Measurements from ENCODE around the gene SAMD5. TPM values are rescaled to one million over a fixed set of nuclear protein-coding genes. Genes with fewer than 3 reads are reported as not detected.

The SAMD5 gene
- total RNA-seq, 1 experiment from 2014 or later = 4.0 TPM

DNA sequence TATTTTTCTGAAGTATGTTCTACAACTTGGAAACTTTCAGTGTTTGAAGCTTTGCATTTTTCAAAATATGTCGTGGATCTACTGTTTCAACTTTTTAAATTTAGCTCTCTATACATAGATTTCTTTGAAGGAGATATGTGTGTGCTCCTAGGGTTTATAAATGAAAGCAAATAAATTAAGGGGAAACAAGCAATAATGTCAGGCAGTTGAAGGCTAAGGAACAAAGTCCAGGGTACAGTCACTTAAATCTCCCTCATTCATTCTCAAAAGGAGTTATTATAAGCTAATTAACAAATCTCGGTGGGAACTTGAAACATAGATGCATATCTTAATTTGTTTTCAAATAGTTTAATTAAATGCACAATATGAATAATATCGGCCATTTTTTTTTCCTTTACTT, 79.4 kb downstream of the SAMD5 start:
- Histone ChIP-seq H3K9ac (ENCODE audit: low read length) (no peak overlapping the region), H3K79me2 (ENCODE audit: insufficient read depth, low read length) (no peaks in the 10 kb centered on the region), H3K27me3 (ENCODE audit: insufficient read depth, low read length) (no peaks in the 10 kb centered on the region), H3K4me2 (ENCODE audit: low read length) (no peak overlapping the region), H3K9me2 (ENCODE audit: insufficient read depth) (no peaks in the 10 kb centered on the region), H2AFZ (ENCODE audit: low read depth, low read length, poor library complexity, severe bottlenecking) (no peak overlapping the region), H4K20me1 (ENCODE audit: insufficient read depth) (no peaks in the 10 kb centered on the region), H3K36me3 (ENCODE audit: control insufficient read depth in 1 of 2, insufficient read depth in 2 of 2, low read length in 2 of 2) (no peaks in the 10 kb centered on the region), H3K27ac (ENCODE audit: low read depth, low read length) (no peak overlapping the region), H3K9me3 (ENCODE audit: control insufficient read depth in 1 of 2, insufficient read depth in 1 of 2, low read depth in 1 of 2, low read length in 2 of 2) (no peaks in the 10 kb centered on the region), H3K4me3 (replicated peaks in 1 of 2; ENCODE audit: low read depth in 1 of 2, low read length in 2 of 2) (no peak overlapping the region), H3K4me1 (ENCODE audit: control insufficient read depth in 1 of 2, insufficient read depth in 2 of 2, low read length in 2 of 2) (no peaks in the 10 kb centered on the region)
- ChIA-PET POLR2A (no interaction called here), RAD21 (ENCODE audit: low non-redundant PET in 1 of 2, low total read pairs in 2 of 2, uncharacterized antibody in 2 of 2, unreplicated experiment in 2 of 2) (no interaction called here), CTCF (no interaction called here)
- intact Hi-C loops (cut with micrococcal nuclease) = no loop called here
- ATAC-seq = no peak
- DNase-seq (ENCODE audit: low read depth, low spot score) = no peak
- no TSS peak for BruUV-seq (replicated peaks)
- TF ChIP-seq ATF3 (IDR thresholded peaks at IDR 0.05) = no peak

DNA sequence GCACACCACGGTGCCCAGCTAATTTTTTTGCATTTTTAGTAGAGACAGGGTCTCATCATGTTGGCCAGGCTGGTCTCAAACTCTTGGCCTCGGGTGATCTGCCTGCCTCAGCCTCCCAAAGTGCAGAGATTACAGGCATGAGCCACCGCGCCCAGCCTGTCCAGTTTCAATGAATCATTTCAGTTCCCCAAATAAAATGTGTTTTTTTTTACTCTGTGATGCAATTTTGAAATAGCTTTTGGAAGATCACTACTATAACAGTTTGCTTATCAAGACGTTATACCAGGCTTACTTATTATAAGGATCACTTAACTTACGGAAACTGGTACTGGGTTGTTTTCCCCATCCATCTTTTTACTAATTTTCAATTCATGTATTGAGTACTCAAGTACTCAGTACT, 80.0 kb downstream of the SAMD5 start:
- no peaks in the 10 kb centered on the region for H3K27me3 ChIP-seq (ENCODE audit: insufficient read depth, low read length)
- H3K9me2 ChIP-seq (ENCODE audit: insufficient read depth) = no peaks in the 10 kb centered on the region
- no peaks in the 10 kb centered on the region for H3K4me1 ChIP-seq (ENCODE audit: control insufficient read depth in 1 of 2, insufficient read depth in 2 of 2, low read length in 2 of 2)
- POLR2A ChIA-PET = no interaction called here
- CTCF ChIA-PET = no interaction called here
- no peak overlapping the region for H3K4me2 ChIP-seq (ENCODE audit: low read length)
- BruUV-seq (replicated peaks) = no TSS peak
- no peak for DNase-seq (ENCODE audit: low read depth, low spot score)
- no peak overlapping the region for H3K4me3 ChIP-seq (replicated peaks in 1 of 2; ENCODE audit: low read depth in 1 of 2, low read length in 2 of 2)
- no peak overlapping the region for H2AFZ ChIP-seq (ENCODE audit: low read depth, low read length, poor library complexity, severe bottlenecking)
- intact Hi-C loops (cut with micrococcal nuclease) = no loop called here
- TF ChIP-seq SRF (IDR thresholded peaks at IDR 0.05; ENCODE audit: low read depth) (no peak), POLR2AphosphoS5 (IDR thresholded peaks at IDR 0.05; ENCODE audit: low read depth, low read length) (no peak), ZNF274 (IDR thresholded peaks at IDR 0.05; ENCODE audit: low read depth, low read length) (no peak), EZH2phosphoT487 (IDR thresholded peaks at IDR 0.05; ENCODE audit: borderline replicate concordance) (no peak), ZBTB33 (IDR thresholded peaks at IDR 0.05; ENCODE audit: extremely low read depth, insufficient replicate concordance, low read length) (no peak)
- H3K79me2 ChIP-seq (ENCODE audit: insufficient read depth, low read length) = no peaks in the 10 kb centered on the region
- RAD21 ChIA-PET (ENCODE audit: low non-redundant PET in 1 of 2, low total read pairs in 2 of 2, uncharacterized antibody in 2 of 2, unreplicated experiment in 2 of 2) = no interaction called here
- H3K36me3 ChIP-seq (ENCODE audit: control insufficient read depth in 1 of 2, insufficient read depth in 2 of 2, low read length in 2 of 2) = no peaks in the 10 kb centered on the region
- H4K20me1 ChIP-seq (ENCODE audit: insufficient read depth) = no peaks in the 10 kb centered on the region
- H3K9me3 ChIP-seq (ENCODE audit: control insufficient read depth in 1 of 2, insufficient read depth in 1 of 2, low read depth in 1 of 2, low read length in 2 of 2) = no peaks in the 10 kb centered on the region
- no peak for ATAC-seq
- no peak overlapping the region for H3K9ac ChIP-seq (ENCODE audit: low read length)
- no peak overlapping the region for H3K27ac ChIP-seq (ENCODE audit: low read depth, low read length)
